ENCODE measurements around the gene PKP3. TPM values are rescaled to one million over a fixed set of nuclear protein-coding genes. Genes with fewer than 3 reads are reported as not detected.
A peak's percentile ranks its signal among the peaks of the same experiment; 100 is the strongest.

The PKP3 gene
- total and polyA plus RNA-seq, 9 of the 15 experiments (the other 6 are each of a cell fraction or from before 2014, with no cell fraction given): 0.11 to 110 (median 30.7) TPM

GRCh38 chr11:449889-450808, 56.1 kb downstream of the PKP3 start, which contains the start of gene PTDSS2 (continued):
- TF ChIP-seq, protein P1, sequence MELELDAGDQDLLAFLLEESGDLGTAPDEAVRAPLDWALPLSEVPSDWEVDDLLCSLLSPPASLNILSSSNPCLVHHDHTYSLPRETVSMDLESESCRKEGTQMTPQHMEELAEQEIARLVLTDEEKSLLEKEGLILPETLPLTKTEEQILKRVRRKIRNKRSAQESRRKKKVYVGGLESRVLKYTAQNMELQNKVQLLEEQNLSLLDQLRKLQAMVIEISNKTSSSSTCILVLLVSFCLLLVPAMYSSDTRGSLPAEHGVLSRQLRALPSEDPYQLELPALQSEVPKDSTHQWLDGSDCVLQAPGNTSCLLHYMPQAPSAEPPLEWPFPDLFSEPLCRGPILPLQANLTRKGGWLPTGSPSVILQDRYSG (tag; conservative IDR thresholded peaks at IDR 0.05; ENCODE audit: low read depth): no peak
- TF ChIP-seq CTBP1 (IDR thresholded peaks at IDR 0.05; ENCODE audit: borderline replicate concordance) (peak; percentile 77), ZNF589 (CRISPR knock-in tag; IDR thresholded peaks at IDR 0.05; ENCODE audit: low read depth) (0 out of 2 replicates have a peak, but pooled peaks have one; percentile 40), HEY1 (CRISPR knock-in tag; IDR thresholded peaks at IDR 0.05; ENCODE audit: borderline replicate concordance) (no peak), MCM3 (IDR thresholded peaks at IDR 0.05) (no peak), GTF2F1 (IDR thresholded peaks at IDR 0.05; ENCODE audit: low read depth, low read length) (no peak), ZNF507 (tag; conservative IDR thresholded peaks at IDR 0.05) (no peak), ZNF699 (CRISPR knock-in tag; IDR thresholded peaks at IDR 0.05; ENCODE audit: insufficient replicate concordance) (no peak), ZNF764 (CRISPR knock-in tag; IDR thresholded peaks at IDR 0.05; ENCODE audit: low read depth) (no peak), HDAC6 (IDR thresholded peaks at IDR 0.05; ENCODE audit: low read depth, low read length) (no peak), RHOXF2B (CRISPR knock-in tag; conservative IDR thresholded peaks at IDR 0.05) (no peak), USF1 (CRISPR knock-in tag; IDR thresholded peaks at IDR 0.05) (no peak), TAF15 (IDR thresholded peaks at IDR 0.05; ENCODE audit: low read depth, low read length) (no peak), ZNF143 (CRISPR knock-in tag; IDR thresholded peaks at IDR 0.05) (peak; percentile 98), ETS2 (tag; IDR thresholded peaks at IDR 0.05; ENCODE audit: borderline replicate concordance, poor library complexity, severe bottlenecking) (peak; percentile 44), HNRNPUL1 (IDR thresholded peaks at IDR 0.05; ENCODE audit: low read length) (no peak), MXI1 (IDR thresholded peaks at IDR 0.05; ENCODE audit: low read depth, low read length) (0 out of 2 replicates have a peak, but pooled peaks have one; percentile 57), BMI1 (IDR thresholded peaks at IDR 0.05; ENCODE audit: low read length) (no peak), NR3C1 (CRISPR knock-in tag; IDR thresholded peaks at IDR 0.05) (0 out of 2 replicates have a peak, but pooled peaks have one; percentile 67), ETV6 (IDR thresholded peaks at IDR 0.05; ENCODE audit: borderline replicate concordance in 1 of 2, low read depth in 2 of 2, low read length in 1 of 2) (no peak), ETV6 (CRISPR knock-in tag; IDR thresholded peaks at IDR 0.05; ENCODE audit: borderline replicate concordance) (no peak), ZNF197 (CRISPR knock-in tag; IDR thresholded peaks at IDR 0.05; ENCODE audit: low read depth) (peak; percentile 95), ZNF436 (CRISPR knock-in tag; IDR thresholded peaks at IDR 0.05) (no peak)
- TF ChIP-seq, protein P2, sequence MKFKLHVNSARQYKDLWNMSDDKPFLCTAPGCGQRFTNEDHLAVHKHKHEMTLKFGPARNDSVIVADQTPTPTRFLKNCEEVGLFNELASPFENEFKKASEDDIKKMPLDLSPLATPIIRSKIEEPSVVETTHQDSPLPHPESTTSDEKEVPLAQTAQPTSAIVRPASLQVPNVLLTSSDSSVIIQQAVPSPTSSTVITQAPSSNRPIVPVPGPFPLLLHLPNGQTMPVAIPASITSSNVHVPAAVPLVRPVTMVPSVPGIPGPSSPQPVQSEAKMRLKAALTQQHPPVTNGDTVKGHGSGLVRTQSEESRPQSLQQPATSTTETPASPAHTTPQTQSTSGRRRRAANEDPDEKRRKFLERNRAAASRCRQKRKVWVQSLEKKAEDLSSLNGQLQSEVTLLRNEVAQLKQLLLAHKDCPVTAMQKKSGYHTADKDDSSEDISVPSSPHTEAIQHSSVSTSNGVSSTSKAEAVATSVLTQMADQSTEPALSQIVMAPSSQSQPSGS (CRISPR knock-in tag; IDR thresholded peaks at IDR 0.05): peak; percentile 58; the same call in 1 of the 2 replicates

Data from K562 (cell line).